ENCODE results near the gene SLC25A33.
"Not testable (repeated sequence)": the region's sequence is repeated elsewhere in the genome, so short reads cannot be mapped to it uniquely, and the experiment has no call there.

GRCh38 chr1:9515550-9515949, 23.7 kb upstream of the SLC25A33 start:
- TF ChIP-seq TAF1, POLR2AphosphoS5 (IDR thresholded peaks at IDR 0.05; ENCODE audit: low read depth, low read length): not testable (repeated sequence)

Measured in GM12891 (cell line).